Measurements from ENCODE around the gene P2RY2. TPM values are rescaled to one million over a fixed set of nuclear protein-coding genes. Genes with fewer than 3 reads are reported as not detected.
A peak's percentile ranks its signal among the peaks of the same experiment; 100 is the strongest.

P2RY2 gene
- polyA plus RNA-seq, 3 donors = 2.8 to 24.1 (median 12.7) TPM

DNA sequence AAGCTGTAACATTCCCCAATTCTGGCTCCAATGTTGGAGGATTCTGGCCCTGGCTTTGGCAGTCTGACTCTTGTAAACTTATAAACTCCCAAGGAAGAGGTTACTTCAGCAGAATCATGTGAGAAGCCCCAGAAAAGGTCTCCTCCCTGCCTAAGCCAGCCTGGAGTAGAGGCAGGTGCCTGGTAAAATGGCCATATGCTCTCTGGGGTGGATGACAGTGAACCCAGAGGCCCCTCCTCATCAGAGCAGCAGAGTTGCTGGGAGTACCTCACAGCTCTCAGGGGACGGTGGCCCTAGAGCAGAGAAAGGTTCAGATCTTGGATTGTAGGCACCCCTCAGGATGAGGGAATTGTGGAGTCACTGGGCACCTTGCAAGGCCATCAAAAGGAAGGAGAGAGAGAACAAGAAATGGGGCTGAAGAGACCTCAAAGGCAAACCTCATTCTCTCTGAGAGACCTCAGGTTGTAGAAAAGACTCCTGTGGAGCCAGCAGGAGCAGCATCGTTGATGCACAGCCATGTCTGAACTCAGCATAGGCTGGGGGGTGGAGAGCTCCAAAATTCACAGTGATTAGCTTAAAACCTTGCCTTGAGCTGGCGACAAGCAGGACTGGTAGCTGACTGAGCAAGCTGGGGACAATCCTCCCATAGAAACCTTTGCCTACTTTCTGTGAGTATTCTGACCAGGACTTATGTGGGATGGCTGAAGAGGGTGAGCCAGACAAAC, 49.2 kb downstream of the P2RY2 start:
- Mint-ChIP-seq H3K4me1 (peaks cover 46% of the 10 kb centered on the region), H3K4me3 (peak overlapping the region in 1 of 2 donors; percentile 28), H3K27ac (no peak overlapping the region), H3K9me3 (peaks cover 0 to 5% (median 0%) of the 10 kb centered on the region in 7 donors), H3K36me3 (peaks cover 0 to 7% of the 10 kb centered on the region in 2 donors), H3K27me3 (ENCODE audit: low read depth in 3 of 3) (peaks cover 47 to 52% (median 52%) of the 10 kb centered on the region in 3 donors)
- Histone ChIP-seq H3K4me2 (replicated peaks; ENCODE audit: extremely low read depth, low read length, poor library complexity, severe bottlenecking) (no peak overlapping the region), H3K27me3 (ENCODE audit: control insufficient read depth in 2 of 2, insufficient read depth in 2 of 2, low read length in 2 of 2) (peaks cover 24 to 40% of the 10 kb centered on the region in 2 donors), H2AFZ (ENCODE audit: insufficient read depth, low read depth, low read length, poor library complexity, severe bottlenecking) (no peak overlapping the region), H3K9me3 (replicated peaks in 1 of 2; ENCODE audit: control insufficient read depth in 1 of 2, insufficient read depth in 1 of 2, low read length in 2 of 2) (peaks cover 0 to 9% of the 10 kb centered on the region in 2 donors), H4K20me1 (ENCODE audit: insufficient read depth, low read length) (no peaks in the 10 kb centered on the region), H3K36me3 (replicated peaks in 1 of 2; ENCODE audit: control insufficient read depth in 1 of 2, insufficient read depth in 2 of 2, low read length in 2 of 2) (no peaks in the 10 kb centered on the region), H3K9ac (ENCODE audit: insufficient read depth, low read length, poor library complexity, severe bottlenecking) (no peak overlapping the region), H3K79me2 (ENCODE audit: insufficient read depth, low read length) (no peaks in the 10 kb centered on the region), H3K27ac (ENCODE audit: low read depth in 1 of 2, low read length in 2 of 2) (no peak overlapping the region), H3K4me1 (ENCODE audit: control insufficient read depth in 1 of 2, insufficient read depth in 2 of 2, low read length in 2 of 2) (peaks cover 32 to 33% of the 10 kb centered on the region in 2 donors), H3K4me3 (replicated peaks in 1 of 3; ENCODE audit: low read depth in 2 of 3, low read length in 3 of 3) (no peak overlapping the region)
- 80% methylated on average over 1 of the region's 3 CpGs for WGBS (ENCODE audit: insufficient coverage)
- DNase-seq = no peak
- intact Hi-C loops (cut with micrococcal nuclease) = no loop called here
- TF ChIP-seq, protein P1, sequence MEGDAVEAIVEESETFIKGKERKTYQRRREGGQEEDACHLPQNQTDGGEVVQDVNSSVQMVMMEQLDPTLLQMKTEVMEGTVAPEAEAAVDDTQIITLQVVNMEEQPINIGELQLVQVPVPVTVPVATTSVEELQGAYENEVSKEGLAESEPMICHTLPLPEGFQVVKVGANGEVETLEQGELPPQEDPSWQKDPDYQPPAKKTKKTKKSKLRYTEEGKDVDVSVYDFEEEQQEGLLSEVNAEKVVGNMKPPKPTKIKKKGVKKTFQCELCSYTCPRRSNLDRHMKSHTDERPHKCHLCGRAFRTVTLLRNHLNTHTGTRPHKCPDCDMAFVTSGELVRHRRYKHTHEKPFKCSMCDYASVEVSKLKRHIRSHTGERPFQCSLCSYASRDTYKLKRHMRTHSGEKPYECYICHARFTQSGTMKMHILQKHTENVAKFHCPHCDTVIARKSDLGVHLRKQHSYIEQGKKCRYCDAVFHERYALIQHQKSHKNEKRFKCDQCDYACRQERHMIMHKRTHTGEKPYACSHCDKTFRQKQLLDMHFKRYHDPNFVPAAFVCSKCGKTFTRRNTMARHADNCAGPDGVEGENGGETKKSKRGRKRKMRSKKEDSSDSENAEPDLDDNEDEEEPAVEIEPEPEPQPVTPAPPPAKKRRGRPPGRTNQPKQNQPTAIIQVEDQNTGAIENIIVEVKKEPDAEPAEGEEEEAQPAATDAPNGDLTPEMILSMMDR (IDR thresholded peaks at IDR 0.05) = no peak

DNA sequence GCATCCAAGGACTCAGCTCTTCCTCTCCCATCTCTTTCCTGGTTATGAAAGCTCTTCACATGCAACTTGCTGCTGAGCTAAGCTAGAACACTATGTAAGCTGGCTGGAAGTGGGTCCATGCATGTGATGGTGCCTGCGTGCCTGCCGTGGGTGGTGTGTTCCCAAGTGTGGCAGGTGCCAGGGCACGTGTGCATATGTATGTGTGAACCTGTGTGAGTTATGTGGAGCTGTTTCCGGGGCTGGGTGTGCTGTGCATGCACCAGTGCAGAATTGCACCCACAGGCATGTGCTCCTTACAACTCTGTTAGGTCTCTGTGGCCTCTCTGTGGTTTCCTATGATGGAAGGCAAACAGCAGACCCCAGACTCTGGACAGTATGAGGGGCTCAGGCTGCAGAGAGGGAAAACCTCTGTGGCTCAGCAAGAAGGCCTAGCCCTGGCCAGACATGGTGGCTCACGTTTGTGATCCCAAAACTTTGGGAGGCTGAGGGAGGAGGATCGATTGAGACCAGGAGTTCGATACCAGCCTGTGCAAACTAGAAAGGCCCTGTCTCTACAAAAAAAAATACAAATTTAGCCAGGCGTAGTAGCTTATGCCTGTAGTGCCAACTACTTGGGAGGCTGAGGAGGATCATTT, 49.9 kb downstream of the P2RY2 start:
- Mint-ChIP-seq H3K9me3 (peaks cover 0 to 5% (median 0%) of the 10 kb centered on the region in 7 donors), H3K4me3 (no peak overlapping the region), H3K4me1 (peaks cover 49% of the 10 kb centered on the region), H3K27me3 (ENCODE audit: low read depth in 3 of 3) (peaks cover 41 to 45% (median 45%) of the 10 kb centered on the region in 3 donors), H3K36me3 (peaks cover 0 to 7% of the 10 kb centered on the region in 2 donors), H3K27ac (peak overlapping the region in 1 of 7 donors; percentile 46)
- DNase-seq = no peak
- Histone ChIP-seq H3K9me3 (replicated peaks in 1 of 2; ENCODE audit: control insufficient read depth in 1 of 2, insufficient read depth in 1 of 2, low read length in 2 of 2) (peaks cover 0 to 9% of the 10 kb centered on the region in 2 donors), H3K79me2 (ENCODE audit: insufficient read depth, low read length) (no peaks in the 10 kb centered on the region), H2AFZ (ENCODE audit: insufficient read depth, low read depth, low read length, poor library complexity, severe bottlenecking) (no peak overlapping the region), H3K9ac (ENCODE audit: insufficient read depth, low read length, poor library complexity, severe bottlenecking) (no peak overlapping the region), H3K36me3 (replicated peaks in 1 of 2; ENCODE audit: control insufficient read depth in 1 of 2, insufficient read depth in 2 of 2, low read length in 2 of 2) (no peaks in the 10 kb centered on the region), H3K4me2 (replicated peaks; ENCODE audit: extremely low read depth, low read length, poor library complexity, severe bottlenecking) (no peak overlapping the region), H3K27ac (ENCODE audit: low read depth in 1 of 2, low read length in 2 of 2) (no peak overlapping the region), H3K4me1 (ENCODE audit: control insufficient read depth in 1 of 2, insufficient read depth in 2 of 2, low read length in 2 of 2) (peaks cover 39 to 41% of the 10 kb centered on the region in 2 donors), H3K4me3 (replicated peaks in 1 of 3; ENCODE audit: low read depth in 2 of 3, low read length in 3 of 3) (no peak overlapping the region), H3K27me3 (ENCODE audit: control insufficient read depth in 2 of 2, insufficient read depth in 2 of 2, low read length in 2 of 2) (peaks cover 21 to 36% of the 10 kb centered on the region in 2 donors), H4K20me1 (ENCODE audit: insufficient read depth, low read length) (no peaks in the 10 kb centered on the region)
- TF ChIP-seq, protein P1 (IDR thresholded peaks at IDR 0.05) = no peak
- WGBS (ENCODE audit: insufficient coverage) = 87% methylated on average over 4 of the region's 8 CpGs
- intact Hi-C loops (cut with micrococcal nuclease) = no loop called here

Measured in CD14-positive monocyte (primary cell).